ENCODE results near the gene CPXM2. TPM values are rescaled to one million over a fixed set of nuclear protein-coding genes. Genes with fewer than 3 reads are reported as not detected.

CPXM2 gene
- total RNA-seq, 3 donors from 2014 or later (not counting 1 experiment from before 2014, with no cell fraction given), result not detected

DNA sequence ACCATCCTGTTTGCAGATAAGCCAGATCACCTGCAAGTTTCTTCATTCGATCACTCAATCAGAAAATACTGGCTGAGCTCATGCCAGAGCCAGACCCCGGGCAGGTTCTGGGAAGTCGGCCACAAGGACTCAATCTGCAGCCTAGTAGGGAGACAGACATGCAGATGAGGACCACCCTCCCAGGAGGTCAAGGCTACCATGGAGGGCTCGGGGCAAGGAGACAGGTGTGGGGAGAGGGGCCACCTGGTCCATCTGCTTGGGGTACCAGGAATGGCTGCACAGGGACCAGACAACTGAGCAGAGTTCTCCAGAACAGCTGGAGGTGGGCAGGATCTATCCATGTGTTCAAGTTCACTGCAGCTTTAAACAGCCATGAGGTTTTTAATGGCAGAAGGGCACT is 16.8 kb upstream of the CPXM2 start:
- 86% methylated on average over 4 of the region's 4 CpGs for WGBS (ENCODE audit: insufficient coverage)
- no peaks in the 10 kb centered on the region for H3K27me3 Mint-ChIP-seq (ENCODE audit: low read depth in 2 of 2)

GRCh38 chr10:123906884-123907652 is 15.5 kb upstream of the CPXM2 start:
- DNase-seq, result no peak
- ATAC-seq, result peak in 2 of 3 donors; percentile 60 to 72
- H3K4me3 Mint-ChIP-seq, result peak overlapping the region; percentile 80
- no peaks in the 10 kb centered on the region for H3K36me3 Mint-ChIP-seq
- no peaks in the 10 kb centered on the region for H3K9me3 ChIP-seq (ENCODE audit: control insufficient read depth, insufficient read depth, low read length)
- no peak overlapping the region for H3K4me3 ChIP-seq (ENCODE audit: low read length)
- no peaks in the 10 kb centered on the region for H3K36me3 ChIP-seq (ENCODE audit: control insufficient read depth, insufficient read depth, low read length)
- H3K9me3 Mint-ChIP-seq, result no peaks in the 10 kb centered on the region
- H3K4me1 ChIP-seq (ENCODE audit: control insufficient read depth, insufficient read depth, low read length), result peaks cover 23% of the 10 kb centered on the region
- no peaks in the 10 kb centered on the region for H3K27me3 Mint-ChIP-seq (ENCODE audit: low read depth in 2 of 2)
- peak overlapping the region; percentile 69 to 74 for H3K27ac Mint-ChIP-seq
- WGBS (ENCODE audit: insufficient coverage), result 55% methylated on average over 14 of the region's 14 CpGs
- TF ChIP-seq, protein P1, sequence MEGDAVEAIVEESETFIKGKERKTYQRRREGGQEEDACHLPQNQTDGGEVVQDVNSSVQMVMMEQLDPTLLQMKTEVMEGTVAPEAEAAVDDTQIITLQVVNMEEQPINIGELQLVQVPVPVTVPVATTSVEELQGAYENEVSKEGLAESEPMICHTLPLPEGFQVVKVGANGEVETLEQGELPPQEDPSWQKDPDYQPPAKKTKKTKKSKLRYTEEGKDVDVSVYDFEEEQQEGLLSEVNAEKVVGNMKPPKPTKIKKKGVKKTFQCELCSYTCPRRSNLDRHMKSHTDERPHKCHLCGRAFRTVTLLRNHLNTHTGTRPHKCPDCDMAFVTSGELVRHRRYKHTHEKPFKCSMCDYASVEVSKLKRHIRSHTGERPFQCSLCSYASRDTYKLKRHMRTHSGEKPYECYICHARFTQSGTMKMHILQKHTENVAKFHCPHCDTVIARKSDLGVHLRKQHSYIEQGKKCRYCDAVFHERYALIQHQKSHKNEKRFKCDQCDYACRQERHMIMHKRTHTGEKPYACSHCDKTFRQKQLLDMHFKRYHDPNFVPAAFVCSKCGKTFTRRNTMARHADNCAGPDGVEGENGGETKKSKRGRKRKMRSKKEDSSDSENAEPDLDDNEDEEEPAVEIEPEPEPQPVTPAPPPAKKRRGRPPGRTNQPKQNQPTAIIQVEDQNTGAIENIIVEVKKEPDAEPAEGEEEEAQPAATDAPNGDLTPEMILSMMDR (IDR thresholded peaks at IDR 0.05), result no peak
- H3K4me1 Mint-ChIP-seq, result peaks cover 67 to 76% of the 10 kb centered on the region in 2 donors
- intact Hi-C loops (cut with micrococcal nuclease), result no loop called here
- no peak overlapping the region for H3K27ac ChIP-seq (ENCODE audit: low read length)
- H3K27me3 ChIP-seq (ENCODE audit: control insufficient read depth, insufficient read depth, low read length), result no peaks in the 10 kb centered on the region

More for the DNA sequence above, 16.8 kb upstream of the CPXM2 start:
- peaks cover 76 to 87% of the 10 kb centered on the region in 2 donors for H3K4me1 Mint-ChIP-seq
- no peaks in the 10 kb centered on the region for H3K27me3 ChIP-seq (ENCODE audit: control insufficient read depth, insufficient read depth, low read length)
- no peak overlapping the region for H3K4me3 Mint-ChIP-seq
- no peaks in the 10 kb centered on the region for H3K9me3 Mint-ChIP-seq
- intact Hi-C loops (cut with micrococcal nuclease), result no loop called here
- H3K4me1 ChIP-seq (ENCODE audit: control insufficient read depth, insufficient read depth, low read length), result peaks cover 35% of the 10 kb centered on the region
- H3K36me3 ChIP-seq (ENCODE audit: control insufficient read depth, insufficient read depth, low read length), result no peaks in the 10 kb centered on the region
- peak overlapping the region; percentile 69 to 74 for H3K27ac Mint-ChIP-seq
- H3K9me3 ChIP-seq (ENCODE audit: control insufficient read depth, insufficient read depth, low read length), result no peaks in the 10 kb centered on the region
- H3K36me3 Mint-ChIP-seq, result no peaks in the 10 kb centered on the region
- H3K27ac ChIP-seq (ENCODE audit: low read length), result no peak overlapping the region
- TF ChIP-seq, protein P1 (IDR thresholded peaks at IDR 0.05), result no peak
- ATAC-seq (no peak), DNase-seq (no peak)
- no peak overlapping the region for H3K4me3 ChIP-seq (ENCODE audit: low read length)

- TF ChIP-seq, protein P1 (IDR thresholded peaks at IDR 0.05), result no peak
- peak overlapping the region; percentile 69 to 74 for H3K27ac Mint-ChIP-seq
- Histone ChIP-seq H3K4me1 (ENCODE audit: control insufficient read depth, insufficient read depth, low read length) (peaks cover 18% of the 10 kb centered on the region), H3K36me3 (ENCODE audit: control insufficient read depth, insufficient read depth, low read length) (no peaks in the 10 kb centered on the region), H3K9me3 (ENCODE audit: control insufficient read depth, insufficient read depth, low read length) (no peaks in the 10 kb centered on the region), H3K27ac (ENCODE audit: low read length) (no peak overlapping the region), H3K27me3 (ENCODE audit: control insufficient read depth, insufficient read depth, low read length) (no peaks in the 10 kb centered on the region), H3K4me3 (ENCODE audit: low read length) (no peak overlapping the region)
- WGBS (ENCODE audit: insufficient coverage), result 85% methylated on average over 4 of the region's 4 CpGs
- intact Hi-C loops (cut with micrococcal nuclease), result no loop called here
- peaks cover 59 to 69% of the 10 kb centered on the region in 2 donors for H3K4me1 Mint-ChIP-seq
- no peaks in the 10 kb centered on the region for H3K36me3 Mint-ChIP-seq
- ATAC-seq (no peak), DNase-seq (no peak)
- H3K9me3 Mint-ChIP-seq, result no peaks in the 10 kb centered on the region
- H3K27me3 Mint-ChIP-seq (ENCODE audit: low read depth in 2 of 2), result no peaks in the 10 kb centered on the region
- no peak overlapping the region for H3K4me3 Mint-ChIP-seq
Observed at GRCh38 chr10:123906296-123906695, 14.7 kb upstream of the CPXM2 start.
